Small intestine (tissue), 7 donors: ENCODE measurements around the gene CDC20B. TPM values are rescaled to one million over a fixed set of nuclear protein-coding genes. Genes with fewer than 3 reads are reported as not detected.
A peak's percentile ranks its signal among the peaks of the same experiment; 100 is the strongest.

ENCODE experiments used
- DNase-seq, 2 donors: peaks; one replicate each; pipeline versions ENCODE4 v3.0.0 to v3.0.0-alpha.2; 2013
- FAIRE-seq: peaks from 2 replicates; lab custom pipeline; 2012; peaks lifted over from hg19 to GRCh38; lab: Jason Lieb, UNC
- H3K27ac ChIP-seq, 3 donors: one replicate each; pipeline ENCODE4 v1.5.1; 2013; ENCODE audit warnings: low read length in 2 of 3, mild to moderate bottlenecking in 2 of 3, control low read depth in 1 of 3, inconsistent platforms in 1 of 3, low read depth in 1 of 3, moderate library complexity in 1 of 3
- H3K27me3 ChIP-seq, 3 donors: one replicate each; pipeline ENCODE4 v1.6.1; 2013; ENCODE audit warnings: low read length in 3 of 3, inconsistent platforms in 1 of 3; ENCODE audit not compliant: control insufficient read depth in 3 of 3, insufficient read depth in 3 of 3
- H3K36me3 ChIP-seq, 3 donors: one replicate each; pipeline ENCODE4 v1.6.1; 2013; ENCODE audit warnings: low read length in 3 of 3, inconsistent platforms in 1 of 3, low read depth in 1 of 3, mild to moderate bottlenecking in 1 of 3, moderate library complexity in 1 of 3; ENCODE audit not compliant: control insufficient read depth in 3 of 3, insufficient read depth in 2 of 3
- H3K4me1 ChIP-seq, 3 donors: one replicate each; pipeline ENCODE4 v1.6.1; 2013; ENCODE audit warnings: low read length in 2 of 3, inconsistent platforms in 1 of 3, low read depth in 1 of 3, mild to moderate bottlenecking in 1 of 3, moderate library complexity in 1 of 3; ENCODE audit not compliant: control insufficient read depth in 3 of 3, insufficient read depth in 2 of 3
- H3K4me3 ChIP-seq, 3 donors: one replicate each; pipeline ENCODE4 v1.5.1; 2013; ENCODE audit warnings: low read length in 3 of 3, control low read depth in 1 of 3, inconsistent platforms in 1 of 3, low read depth in 1 of 3, mild to moderate bottlenecking in 1 of 3, moderate library complexity in 1 of 3
- H3K9me3 ChIP-seq, 2 donors: one replicate each; pipeline ENCODE4 v1.6.1; 2013; ENCODE audit warnings: low read depth in 1 of 2, low read length in 1 of 2; ENCODE audit not compliant: control insufficient read depth in 2 of 2, insufficient read depth in 1 of 2
- WGBS, 3 donors: extraction: QIAGEN DNeasy Blood & Tissue Kit; methylation state at CpG; one replicate each; pipeline ENCODE4 v1.1.7; 2013; 5-methylcytosine and 5-hydroxymethylcytosine counted together
- polyA plus RNA-seq, 4 donors: library from polyadenylated mRNA; stranded (reverse) in 3 of 4; unstranded in 1 of 4; fragments of 200-250 nt in 3 of 4; fragments of 120-200 nt in 1 of 4; gene quantifications; one replicate each; pipeline versions ENCODE4 v1.2.1 to v1.2.3, GENCODE V29; 2013
- donor health status: healthy with polysubstance abuse.
- donor health status: control.
- donor health status: control.
- donor health status: Bipolar disorder and iron deficiency.
- donor health status: healthy.

CDC20B gene
- polyA plus RNA-seq, 4 donors = 0.04 TPM; not detected in 3

DNA sequence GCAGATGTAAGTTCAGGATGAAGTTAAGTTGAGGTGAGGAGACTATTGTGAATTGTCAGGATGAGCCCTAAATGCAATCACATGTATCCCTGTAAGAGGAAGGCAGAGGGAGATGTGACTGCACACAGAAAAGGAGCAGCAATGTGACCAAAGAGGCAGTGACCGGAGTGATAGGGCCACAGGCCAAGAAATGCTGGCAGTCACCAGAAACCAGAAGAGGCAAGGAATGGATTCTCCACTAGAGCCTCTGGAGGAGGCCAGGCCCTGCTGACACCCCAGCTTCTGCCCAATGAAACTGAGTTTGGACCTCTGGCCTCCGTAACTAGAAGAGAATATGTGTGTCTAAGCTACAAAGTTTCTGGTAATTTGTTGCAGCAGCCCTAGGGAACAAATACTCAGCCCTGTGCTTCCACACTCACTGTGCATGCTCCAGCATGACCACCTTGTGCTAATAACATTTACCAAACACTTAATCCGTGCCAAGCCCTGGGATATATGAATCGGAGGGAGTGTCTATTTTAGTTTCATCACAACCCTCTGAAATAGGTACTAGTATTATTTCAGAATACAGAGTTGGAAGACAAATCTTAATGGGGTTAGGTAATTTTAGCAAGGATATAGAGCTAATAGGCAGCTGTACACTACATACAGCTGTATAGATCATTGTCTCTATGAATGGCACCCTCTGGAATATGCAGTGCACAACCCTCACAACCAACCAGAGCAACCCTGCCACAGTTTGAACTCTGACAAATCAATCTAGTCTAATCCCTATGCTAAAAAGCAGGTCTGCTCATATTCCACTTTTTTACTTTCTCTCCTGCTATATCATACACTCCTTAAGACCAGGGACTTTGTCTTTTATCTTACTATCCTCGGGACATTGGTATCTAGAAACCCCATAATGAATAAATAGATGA is 20.8 kb downstream of the CDC20B start:
- 52 to 63% (median 57%) methylated on average over 5 of the region's 5 CpGs for WGBS, 3 donors
- H3K9me3 ChIP-seq = no peaks in the 10 kb centered on the region
- peaks cover 0 to 22% (median 5%) of the 10 kb centered on the region in 3 donors for H3K27me3 ChIP-seq
- no peak overlapping the region for H3K27ac ChIP-seq
- DNase-seq (no peak), FAIRE-seq (no peak)
- no peaks in the 10 kb centered on the region for H3K36me3 ChIP-seq
- no peaks in the 10 kb centered on the region for H3K4me1 ChIP-seq
- no peak overlapping the region for H3K4me3 ChIP-seq

DNA sequence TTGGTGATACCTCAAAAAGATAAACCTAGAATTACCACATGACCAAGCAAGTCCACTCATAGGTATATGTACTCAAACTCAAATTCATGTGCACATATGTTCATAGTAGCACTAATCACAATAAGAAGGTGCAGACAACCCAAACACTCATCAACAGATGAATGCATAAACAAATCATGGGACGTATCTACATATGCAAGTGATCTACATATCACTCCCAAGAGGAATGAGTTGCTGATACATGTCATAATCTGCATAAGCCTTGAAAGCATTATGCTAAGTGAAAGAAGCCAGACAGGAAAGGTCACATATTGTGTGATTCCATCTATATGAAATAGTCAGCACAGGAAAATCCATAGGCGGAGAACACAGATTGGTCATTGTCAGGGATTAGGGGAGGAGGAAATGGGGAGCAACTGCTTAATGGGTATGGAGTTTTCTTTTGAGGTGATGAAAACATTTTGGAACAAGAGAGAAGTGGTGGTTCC is 23.6 kb downstream of the CDC20B start:
- FAIRE-seq (no peak), DNase-seq (no peak)
- WGBS, 3 donors = 51 to 79% (median 77%) methylated on average over 2 of the region's 2 CpGs
- H3K36me3 ChIP-seq = no peaks in the 10 kb centered on the region
- no peaks in the 10 kb centered on the region for H3K9me3 ChIP-seq
- peaks cover 0 to 17% (median 5%) of the 10 kb centered on the region in 3 donors for H3K27me3 ChIP-seq
- H3K4me3 ChIP-seq = no peak overlapping the region
- H3K27ac ChIP-seq = no peak overlapping the region
- no peaks in the 10 kb centered on the region for H3K4me1 ChIP-seq

DNA sequence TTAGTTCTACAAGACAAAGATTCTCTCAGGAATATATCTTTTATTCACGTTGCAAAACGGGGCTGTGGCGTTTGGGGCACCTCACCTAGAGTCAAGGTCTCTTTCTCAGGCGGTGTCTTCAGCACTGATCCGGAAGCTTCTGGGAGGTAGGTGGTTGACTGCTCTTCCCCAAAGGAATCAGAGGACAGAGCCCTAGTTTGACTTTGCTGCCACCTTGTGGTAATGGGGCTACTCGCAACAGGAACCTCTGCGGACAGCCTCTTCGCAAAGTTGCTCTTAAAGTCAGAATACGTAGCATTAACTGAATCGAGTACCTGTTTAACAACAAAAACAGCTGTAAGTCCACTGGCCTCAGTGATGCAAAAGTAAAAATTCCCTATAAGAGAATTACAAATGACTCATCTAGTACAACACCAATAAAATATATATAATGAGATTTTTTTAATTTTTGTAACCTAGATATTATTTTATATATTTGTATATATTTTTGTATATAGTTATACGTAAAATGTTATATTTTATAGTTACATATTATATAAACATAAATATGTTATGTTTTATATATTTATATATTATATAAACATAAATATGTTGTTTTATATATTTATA is 26.3 kb downstream of the CDC20B start:
- peaks cover 0 to 13% (median 0%) of the 10 kb centered on the region in 3 donors for H3K27me3 ChIP-seq
- 6 to 9% (median 9%) methylated on average over 11 of the region's 11 CpGs for WGBS, 3 donors
- peaks cover 0 to 6% (median 0%) of the 10 kb centered on the region in 3 donors for H3K4me1 ChIP-seq
- H3K36me3 ChIP-seq = no peaks in the 10 kb centered on the region
- H3K9me3 ChIP-seq = no peaks in the 10 kb centered on the region
- H3K4me3 ChIP-seq = no peak overlapping the region
- DNase-seq (peak; percentile 83 to 87), FAIRE-seq (no peak)
- no peak overlapping the region for H3K27ac ChIP-seq

DNA sequence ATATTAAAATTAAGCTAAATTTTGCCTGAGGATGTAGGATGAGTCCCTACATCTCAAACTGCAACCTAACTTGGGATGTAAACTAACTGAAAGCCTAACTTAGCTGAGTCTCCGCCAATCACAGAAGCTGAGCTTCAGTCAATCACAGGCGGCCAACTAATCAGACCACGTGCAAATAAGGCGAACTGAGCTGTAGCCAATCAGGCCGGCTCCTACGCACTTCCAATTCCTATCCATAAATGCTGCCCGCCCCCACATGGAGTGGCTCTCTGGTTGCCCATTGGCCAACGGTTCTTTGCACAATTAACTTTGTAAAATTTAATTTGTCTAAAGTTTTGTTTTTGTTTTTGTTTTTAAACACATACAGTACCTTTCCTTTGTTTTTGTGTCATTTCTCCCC is 26.9 kb downstream of the CDC20B start:
- no peak for DNase-seq
- H3K36me3 ChIP-seq = no peaks in the 10 kb centered on the region
- H3K4me1 ChIP-seq = peaks cover 0 to 6% (median 0%) of the 10 kb centered on the region in 3 donors
- no peaks in the 10 kb centered on the region for H3K9me3 ChIP-seq
- no peak for FAIRE-seq
- H3K27me3 ChIP-seq = peaks cover 0 to 9% (median 0%) of the 10 kb centered on the region in 3 donors
- H3K27ac ChIP-seq = no peak overlapping the region
- 78 to 84% (median 81%) methylated on average over 8 of the region's 8 CpGs for WGBS, 3 donors
- no peak overlapping the region for H3K4me3 ChIP-seq

DNA sequence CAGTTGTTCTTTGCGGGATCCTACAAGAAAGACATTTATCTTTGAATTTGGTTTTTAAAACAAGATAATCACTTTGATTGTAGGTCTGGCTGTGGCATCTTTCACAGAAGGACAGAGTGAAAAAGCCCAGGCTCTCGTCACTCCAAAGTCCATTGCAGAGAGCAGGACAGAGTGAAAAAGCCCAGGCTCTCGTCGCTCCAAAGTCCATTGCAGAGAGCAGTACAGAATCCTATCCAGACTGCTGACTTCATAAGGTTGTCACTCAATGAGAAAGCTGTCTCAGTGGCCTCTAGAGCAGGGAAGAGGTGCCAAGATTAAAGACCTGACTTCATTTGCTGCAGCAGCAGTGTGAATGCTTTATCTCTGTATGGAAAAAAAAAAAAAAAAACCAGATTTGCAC is 29.4 kb downstream of the CDC20B start:
- WGBS, 3 donors = 19 to 48% (median 20%) methylated on average over 4 of the region's 4 CpGs
- peaks cover 0 to 6% (median 0%) of the 10 kb centered on the region in 3 donors for H3K4me1 ChIP-seq
- DNase-seq (peak; percentile 55 to 69), FAIRE-seq (no peak)
- no peaks in the 10 kb centered on the region for H3K36me3 ChIP-seq
- no peak overlapping the region for H3K4me3 ChIP-seq
- no peaks in the 10 kb centered on the region for H3K9me3 ChIP-seq
- no peak overlapping the region for H3K27ac ChIP-seq
- H3K27me3 ChIP-seq = peaks cover 0 to 2% (median 0%) of the 10 kb centered on the region in 3 donors

DNA sequence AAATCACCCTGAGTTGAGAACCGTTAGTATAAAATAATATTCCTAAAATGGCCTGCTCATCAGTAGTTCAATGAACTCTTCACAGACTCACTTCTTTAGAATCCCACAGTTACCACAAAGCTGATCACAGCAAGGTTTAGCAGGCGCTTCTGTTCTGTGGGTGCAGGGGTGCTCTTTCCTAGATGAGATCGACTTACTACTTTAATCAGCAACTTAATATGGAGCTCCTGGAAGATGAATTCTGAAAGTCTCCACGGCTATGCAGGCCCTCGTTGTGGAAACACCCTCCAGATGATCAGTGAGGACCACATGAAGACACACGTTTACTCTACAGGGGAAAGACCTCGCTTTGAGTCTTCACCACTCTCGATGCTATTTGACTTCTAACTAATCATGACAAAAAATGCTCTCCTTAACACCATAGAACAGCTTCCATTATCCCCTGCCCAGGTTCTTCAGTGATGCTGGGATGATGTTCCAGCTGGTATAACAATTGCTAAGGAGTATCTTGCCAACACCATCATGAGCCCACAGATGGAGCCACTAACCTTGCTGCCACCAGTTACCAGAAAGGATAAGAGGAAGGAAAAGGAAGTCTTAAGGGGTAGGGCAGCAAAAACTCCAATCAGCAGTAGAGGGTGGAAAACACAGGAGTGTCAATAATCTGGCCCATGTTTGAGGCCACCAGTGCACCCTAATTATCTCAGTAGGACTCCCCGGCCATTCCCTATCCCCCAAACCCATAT is 30.9 kb downstream of the CDC20B start:
- H3K9me3 ChIP-seq = no peaks in the 10 kb centered on the region
- H3K36me3 ChIP-seq = no peaks in the 10 kb centered on the region
- peaks cover 0 to 9% (median 0%) of the 10 kb centered on the region in 3 donors for H3K27me3 ChIP-seq
- FAIRE-seq = no peak
- H3K4me3 ChIP-seq = no peak overlapping the region
- peaks cover 0 to 6% (median 0%) of the 10 kb centered on the region in 3 donors for H3K4me1 ChIP-seq
- no peak overlapping the region for H3K27ac ChIP-seq
- DNase-seq = peak in 1 of 2 donors; percentile 29
- WGBS, 3 donors = 80 to 86% (median 81%) methylated on average over 9 of the region's 9 CpGs

DNA sequence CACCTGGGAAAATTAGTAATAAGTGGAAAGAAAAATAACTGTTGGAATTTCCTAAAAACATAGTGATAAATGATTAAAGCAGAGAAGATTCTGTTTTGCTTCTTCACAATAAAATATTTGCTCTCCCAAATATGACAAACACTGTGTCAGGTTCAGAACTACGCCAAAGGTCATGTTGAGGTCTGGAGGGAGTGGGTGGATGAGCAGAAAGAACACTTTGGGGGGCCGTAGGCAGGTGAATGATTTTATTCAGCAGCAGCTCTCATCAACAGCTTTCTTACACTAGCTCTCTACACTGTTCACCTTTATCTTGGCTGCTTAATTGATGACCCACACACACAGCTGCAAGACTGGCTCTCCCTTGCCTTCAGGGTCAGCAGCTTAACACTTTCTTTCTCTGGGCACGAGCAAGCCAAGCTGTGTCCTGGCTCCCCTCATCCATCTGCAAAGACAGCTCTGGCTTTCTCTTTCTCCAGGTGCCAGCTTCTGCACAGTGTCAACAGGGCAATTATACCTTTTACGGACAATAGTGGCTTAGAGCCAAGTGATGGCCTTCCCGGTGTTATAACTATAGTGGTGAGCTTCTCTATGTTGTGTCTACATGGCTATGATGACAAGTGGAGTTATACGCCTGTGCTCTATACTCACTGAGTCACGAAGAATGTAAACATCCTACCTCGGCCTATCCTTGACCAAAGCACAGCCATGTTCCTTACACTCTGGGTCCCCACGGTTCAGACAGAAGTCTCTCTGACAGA is 31.9 kb downstream of the CDC20B start:
- H3K36me3 ChIP-seq = no peaks in the 10 kb centered on the region
- H3K4me3 ChIP-seq = no peak overlapping the region
- no peaks in the 10 kb centered on the region for H3K9me3 ChIP-seq
- H3K4me1 ChIP-seq = peaks cover 0 to 6% (median 0%) of the 10 kb centered on the region in 3 donors
- H3K27ac ChIP-seq = no peak overlapping the region
- H3K27me3 ChIP-seq = peaks cover 0 to 10% (median 0%) of the 10 kb centered on the region in 3 donors
- FAIRE-seq = no peak
- no peak for DNase-seq
- WGBS, 3 donors = 58 to 69% (median 63%) methylated on average over 9 of the region's 9 CpGs
